GM10266 (cell line): ENCODE results near the gene VPS54.

Source experiments
- DNase-seq: peaks from one replicate; pipeline ENCODE4 v3.0.0; 2012; ENCODE audit errors: extremely low spot score
- CTCF ChIP-seq: IDR thresholded peaks from 2 replicates; pipeline ENCODE4 v1.5.1; 2012; ENCODE audit warnings: mild to moderate bottlenecking, low read depth; ENCODE audit not compliant: control insufficient read depth, insufficient read depth; ENCODE audit errors: missing control alignments

Gene VPS54

GRCh38 chr2:64021578-64021977 is 2.4 kb upstream of the VPS54 start:
- no peak for DNase-seq
- TF ChIP-seq CTCF, result no peak

- TF ChIP-seq CTCF, result no peak
Measured at GRCh38 chr2:64019975-64020528, 824 bp upstream of the VPS54 start.

GRCh38 chr2:64018701-64019082 is 536 bp downstream of the VPS54 start:
- no peak for DNase-seq

More at GRCh38 chr2:64019975-64020528, 824 bp upstream of the VPS54 start:
- no peak for DNase-seq

GRCh38 chr2:64017811-64018700 is 1.2 kb downstream of the VPS54 start:
- no peak for TF ChIP-seq CTCF
- DNase-seq, result no peak

More at GRCh38 chr2:64018701-64019082, 536 bp downstream of the VPS54 start:
- TF ChIP-seq CTCF, result no peak

- no peak for TF ChIP-seq CTCF
- no peak for DNase-seq
Measured at GRCh38 chr2:64015898-64016297, 3.3 kb downstream of the VPS54 start.

GRCh38 chr2:64015391-64015790 is 3.8 kb downstream of the VPS54 start:
- no peak for DNase-seq
- TF ChIP-seq CTCF, result no peak

GRCh38 chr2:64014628-64015027 is 4.6 kb downstream of the VPS54 start:
- DNase-seq, result no peak

More at GRCh38 chr2:64014628-64015027, 4.6 kb downstream of the VPS54 start:
- TF ChIP-seq CTCF, result no peak
